AG09319 (cell line): ENCODE results near the gene APOB.

ENCODE experiments used
- DNase-seq: peaks from one replicate; pipeline ENCODE4 v3.0.0-alpha.2; 2010; ENCODE audit warnings: low read depth; ENCODE audit errors: extremely low read depth
- CTCF ChIP-seq: IDR thresholded peaks from 2 replicates; pipeline ENCODE4 v1.5.1; 2011; ENCODE audit warnings: low read depth, mild to moderate bottlenecking, inconsistent platforms, low read length, moderate library complexity

The APOB gene

GRCh38 chr2:21035282-21035973, 8.4 kb downstream of the APOB start:
- no peak for TF ChIP-seq CTCF
- DNase-seq: no peak

GRCh38 chr2:21034972-21035279, 8.9 kb downstream of the APOB start:
- DNase-seq: no peak

DNA sequence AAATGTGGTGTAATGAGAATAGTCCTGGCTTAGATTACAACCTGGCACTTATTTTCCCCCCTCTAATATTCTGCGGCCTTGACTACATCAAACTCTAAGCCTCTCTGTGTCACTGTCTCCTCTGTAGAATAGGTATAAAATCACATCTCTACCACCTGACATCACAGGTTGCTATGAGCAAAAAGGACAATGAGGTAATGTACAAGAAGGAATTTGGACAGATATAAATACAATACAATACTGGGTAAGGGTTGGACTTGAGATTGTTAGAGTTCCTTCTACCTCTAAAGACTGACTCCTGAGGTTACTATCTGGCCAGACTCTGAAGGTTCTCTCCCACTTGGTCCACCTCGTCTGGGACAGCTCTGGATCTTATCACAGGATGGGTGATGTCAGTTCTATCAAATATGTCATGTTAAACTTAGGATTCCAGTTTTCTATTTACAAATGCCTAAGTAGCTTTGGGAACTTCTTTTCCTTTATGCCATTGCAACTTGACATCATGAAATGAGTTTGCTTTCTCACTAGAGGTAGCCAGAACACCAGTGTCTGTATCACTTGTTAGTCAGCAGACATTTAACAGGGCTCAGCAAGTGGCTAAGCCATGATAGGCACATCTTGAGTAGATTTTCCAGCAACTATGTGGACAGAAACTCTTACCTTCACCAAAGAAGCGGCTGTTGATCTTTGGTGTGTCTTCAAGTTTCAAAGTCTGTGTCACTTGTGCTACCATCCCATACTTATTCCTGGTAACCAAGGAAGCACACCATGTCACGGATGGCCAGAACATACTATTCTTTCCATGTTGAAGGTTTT, 9.5 kb downstream of the APOB start:
- no peak for TF ChIP-seq CTCF
- no peak for DNase-seq

More at GRCh38 chr2:21034972-21035279, 8.9 kb downstream of the APOB start:
- TF ChIP-seq CTCF: no peak

GRCh38 chr2:21033237-21034155, 10.4 kb downstream of the APOB start:
- DNase-seq: no peak
- TF ChIP-seq CTCF: no peak

DNA sequence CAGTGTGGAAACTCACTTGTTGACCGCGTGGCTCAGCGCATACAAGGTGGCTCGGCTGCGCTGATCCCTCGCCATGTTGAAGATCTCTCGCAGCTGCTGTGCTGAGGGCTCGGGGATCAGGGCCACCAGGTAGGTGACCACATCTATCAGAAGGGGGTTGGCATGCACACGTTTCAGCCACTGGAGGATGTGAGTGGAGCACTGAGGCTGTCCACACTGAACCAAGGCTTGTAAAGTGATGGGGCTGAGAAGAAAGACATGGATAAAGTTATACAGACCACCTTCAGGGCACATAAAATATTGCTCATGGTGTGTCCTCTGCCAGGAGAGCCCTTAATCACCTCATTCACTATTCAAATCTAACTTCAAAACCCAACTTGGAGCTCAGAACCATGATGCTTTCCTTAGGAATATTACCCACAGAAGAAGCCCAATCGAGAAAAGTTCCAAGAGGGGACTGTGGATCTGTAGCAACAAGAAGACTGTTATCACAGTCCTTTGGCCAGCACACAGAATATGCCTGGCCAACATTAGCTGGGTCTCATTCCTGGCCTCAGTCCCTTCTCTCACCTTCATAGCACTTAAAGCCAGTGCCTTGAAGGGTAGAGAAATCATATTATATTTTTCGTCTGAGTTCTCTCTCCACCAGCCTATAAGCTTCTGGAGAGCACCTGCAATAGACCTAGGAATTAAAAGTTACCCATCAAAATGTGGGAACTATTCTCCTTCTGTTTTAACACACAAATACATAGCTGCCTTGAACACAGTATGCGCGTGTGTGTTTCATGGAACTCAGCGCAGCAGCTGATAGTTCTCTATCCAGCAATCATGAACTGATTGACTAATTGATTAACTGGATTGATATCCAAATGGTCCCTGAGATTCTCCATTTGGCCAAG, 11.3 kb downstream of the APOB start:
- no peak for DNase-seq
- no peak for TF ChIP-seq CTCF

DNA sequence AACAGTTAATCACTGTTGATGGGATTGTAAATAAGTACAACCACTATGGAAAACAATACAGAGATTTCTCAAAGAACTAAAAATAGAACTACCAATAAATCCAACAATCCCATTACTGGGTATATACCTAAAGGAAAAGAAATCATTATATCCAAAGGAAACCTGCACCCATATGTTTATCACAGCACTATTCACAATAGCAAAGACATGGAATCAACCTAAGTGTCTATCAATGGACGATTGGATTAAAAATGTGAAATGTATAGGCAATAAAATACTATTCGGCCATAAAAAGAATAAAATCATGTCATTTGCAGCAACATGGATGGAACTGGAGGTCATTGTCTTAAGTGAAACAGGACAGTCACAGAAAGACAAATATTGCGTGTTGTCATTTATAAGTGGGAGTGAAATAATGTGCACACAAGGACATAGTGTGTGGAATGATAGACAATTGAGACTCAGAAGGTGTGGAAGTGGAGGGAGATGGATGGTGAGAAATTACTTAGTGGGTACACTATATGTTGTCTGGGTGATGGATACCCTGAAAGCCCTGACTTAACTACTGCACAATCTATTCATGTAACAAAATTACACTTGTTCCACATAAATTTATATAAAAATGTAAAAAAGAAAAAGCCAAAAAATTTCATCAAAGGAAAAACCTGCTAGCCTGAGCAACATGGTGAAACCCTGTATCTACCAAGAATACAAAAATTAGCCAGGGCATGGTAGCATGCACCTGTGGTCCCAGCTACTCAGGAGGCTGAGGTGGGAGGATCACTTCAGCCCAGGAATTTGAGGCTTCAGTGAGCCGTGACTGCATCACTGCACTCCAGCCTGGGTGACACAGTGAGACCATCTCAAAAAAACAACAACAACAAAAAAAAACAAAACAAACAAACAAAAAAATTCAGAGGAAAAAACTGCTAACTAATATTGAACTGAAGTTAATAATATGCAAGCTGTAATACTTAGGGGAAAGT, 12.6 kb downstream of the APOB start:
- no peak for TF ChIP-seq CTCF
- DNase-seq: no peak
